HG02943 (cell line): ENCODE data around the gene SHROOM3.

Experiments used
- ATAC-seq: cut with Tn5 transposase; IDR thresholded peaks from one replicate; pipeline ENCODE4 v1.9.1; 2021; ENCODE audit warnings: mild to moderate bottlenecking, low read depth, moderate library complexity; ENCODE audit not compliant: unreplicated experiment

The SHROOM3 gene

GRCh38 chr4:76649086-76649485, 214.1 kb downstream of the SHROOM3 start:
- no peak for ATAC-seq

- no peak for ATAC-seq
Measured at GRCh38 chr4:76651616-76652015, 216.6 kb downstream of the SHROOM3 start.

- no peak for ATAC-seq
Measured at GRCh38 chr4:76652389-76652788, 217.4 kb downstream of the SHROOM3 start.

GRCh38 chr4:76654084-76654483, 219.1 kb downstream of the SHROOM3 start:
- no peak for ATAC-seq

GRCh38 chr4:76654791-76655190, 219.8 kb downstream of the SHROOM3 start:
- ATAC-seq = no peak

GRCh38 chr4:76655566-76656479, 220.8 kb downstream of the SHROOM3 start:
- ATAC-seq = no peak

GRCh38 chr4:76657443-76657842, 222.4 kb downstream of the SHROOM3 start:
- no peak for ATAC-seq

- ATAC-seq = no peak
Measured at GRCh38 chr4:76658231-76659102, 223.4 kb downstream of the SHROOM3 start.

GRCh38 chr4:76659103-76659490, 224.1 kb downstream of the SHROOM3 start:
- no peak for ATAC-seq

- ATAC-seq = no peak
Measured at GRCh38 chr4:76663824-76664223, 228.8 kb downstream of the SHROOM3 start.

GRCh38 chr4:76665153-76665552, 230.1 kb downstream of the SHROOM3 start:
- no peak for ATAC-seq

GRCh38 chr4:76665721-76666120, 230.7 kb downstream of the SHROOM3 start:
- ATAC-seq = no peak

- ATAC-seq = no peak
Measured at GRCh38 chr4:76666944-76667532, 232.0 kb downstream of the SHROOM3 start.

GRCh38 chr4:76670631-76671030, 235.6 kb downstream of the SHROOM3 start:
- ATAC-seq = no peak

GRCh38 chr4:76673362-76673761, 238.3 kb downstream of the SHROOM3 start:
- no peak for ATAC-seq

GRCh38 chr4:76674983-76675382, 240.0 kb downstream of the SHROOM3 start:
- ATAC-seq = no peak

- no peak for ATAC-seq
Measured at GRCh38 chr4:76677571-76678326, 242.7 kb downstream of the SHROOM3 start.

- no peak for ATAC-seq
Measured at GRCh38 chr4:76679691-76680090, 244.7 kb downstream of the SHROOM3 start.

GRCh38 chr4:76680952-76681351, 245.9 kb downstream of the SHROOM3 start:
- ATAC-seq = no peak

GRCh38 chr4:76681996-76682395, 247.0 kb downstream of the SHROOM3 start:
- no peak for ATAC-seq
